Measurements from ENCODE around the gene ARHGAP23. TPM values are rescaled to one million over a fixed set of nuclear protein-coding genes. Genes with fewer than 3 reads are reported as not detected.

The ARHGAP23 gene
- total RNA-seq, 4 donors from 2014 or later, result 13.0 to 40.8 (median 24.6) TPM

- Histone ChIP-seq H3K4me1 (peaks cover 17 to 31% of the 10 kb centered on the region in 2 donors), H3K27ac (no peak overlapping the region), H3K27me3 (peaks cover 4% of the 10 kb centered on the region), H3K36me3 (no peaks in the 10 kb centered on the region), H3K9me3 (no peaks in the 10 kb centered on the region), H3K4me3 (replicated peaks in 1 of 3) (peak overlapping the region; percentile 2 to 27 (median 15))
- WGBS, 2 donors, result 5 to 7% methylated on average over 25 to 36 of the region's 52 CpGs
- TF ChIP-seq POLR2A (IDR thresholded peaks at IDR 0.05) (peak in 1 of 2 donors; percentile 28), CTCF (IDR thresholded peaks at IDR 0.05) (peak; percentile 62 to 99 (median 88))
- peak; percentile 94 for DNase-seq
- intact Hi-C loops (cut with DNase I), result loop anchor here (2.0 kb wide), 1 partner anchor 111 kb away; no protein-coding TSS in a partner anchor
These were observed 129.8 kb downstream of the ARHGAP23 start for GRCh38 chr17:38557836-38558727.

GRCh38 chr17:38558728-38559050 lies 130.4 kb downstream of the ARHGAP23 start:
- no peak for DNase-seq
- no peak overlapping the region for H3K27ac ChIP-seq
- H3K4me3 ChIP-seq (replicated peaks in 1 of 3), result peak overlapping the region in 1 of 3 donors; percentile 27
- H3K9me3 ChIP-seq, result no peaks in the 10 kb centered on the region
- TF ChIP-seq POLR2A (IDR thresholded peaks at IDR 0.05) (no peak), CTCF (IDR thresholded peaks at IDR 0.05) (no peak)
- intact Hi-C loops (cut with DNase I), result loop anchor here (2.0 kb wide), 1 partner anchor 110 kb away; no protein-coding TSS in a partner anchor
- H3K36me3 ChIP-seq, result no peaks in the 10 kb centered on the region
- H3K27me3 ChIP-seq, result peaks cover 4% of the 10 kb centered on the region
- H3K4me1 ChIP-seq, result peaks cover 17 to 31% of the 10 kb centered on the region in 2 donors
- 10% methylated on average over 10 of the region's 10 CpGs for WGBS, 2 donors

DNA sequence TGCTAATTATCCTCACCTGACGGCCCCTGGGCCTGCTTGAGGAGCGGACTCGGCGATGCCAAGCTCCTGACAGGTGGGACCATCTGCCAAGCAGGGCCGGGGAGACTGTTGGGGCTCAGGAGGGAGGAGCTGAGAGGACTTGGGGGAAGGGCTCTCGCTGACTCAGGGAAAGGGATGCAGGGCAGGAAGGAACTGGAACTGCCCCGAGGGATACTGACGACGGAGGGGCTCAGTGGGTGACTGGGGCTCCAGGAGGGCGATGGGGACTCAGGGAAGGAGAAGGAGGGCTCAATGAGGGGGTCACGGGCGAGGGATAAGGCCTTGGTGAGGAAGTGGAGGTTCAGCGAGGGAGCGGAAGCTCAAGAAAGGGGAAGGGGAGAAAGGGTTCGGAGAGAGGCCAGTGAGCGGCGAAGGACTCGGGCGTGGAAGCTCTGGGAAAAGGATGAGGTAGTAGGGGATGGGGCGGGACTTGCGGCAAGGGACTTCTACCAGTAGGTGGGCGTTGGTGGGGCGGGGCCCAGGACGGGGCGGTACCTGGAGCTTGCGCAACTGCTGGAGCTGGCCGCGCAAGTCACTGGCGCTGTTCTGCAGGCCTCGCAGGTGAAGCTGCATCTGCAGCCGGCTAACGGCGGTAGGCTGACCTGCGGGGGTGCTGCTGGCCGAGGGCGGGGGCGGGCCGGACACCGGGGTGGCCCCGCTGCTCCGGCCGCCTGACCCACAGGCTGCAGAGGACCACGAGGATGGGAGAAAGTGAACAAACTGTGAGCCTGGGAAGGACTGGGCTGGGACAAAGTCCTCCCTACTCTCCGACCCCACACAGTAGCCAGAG lies 131.0 kb downstream of the ARHGAP23 start:
- Histone ChIP-seq H3K36me3 (no peaks in the 10 kb centered on the region), H3K9me3 (no peaks in the 10 kb centered on the region), H3K27me3 (peaks cover 4% of the 10 kb centered on the region), H3K4me1 (peaks cover 17 to 31% of the 10 kb centered on the region in 2 donors), H3K4me3 (replicated peaks in 1 of 3) (peak overlapping the region in 1 of 3 donors; percentile 27), H3K27ac (no peak overlapping the region)
- WGBS, 2 donors, result 10 to 11% methylated on average over 32 to 35 of the region's 44 CpGs
- DNase-seq, result peak; percentile 92 to 94
- peak in 3 of 6 experiments; percentile 13 to 35 (median 34) for TF ChIP-seq CTCF (IDR thresholded peaks at IDR 0.05)
- TF ChIP-seq POLR2A (IDR thresholded peaks at IDR 0.05), result peak in 1 of 2 donors; percentile 34
- intact Hi-C loops (cut with DNase I), result loop anchor here (2.0 kb wide), 1 partner anchor 110 kb away; no protein-coding TSS in a partner anchor

DNA sequence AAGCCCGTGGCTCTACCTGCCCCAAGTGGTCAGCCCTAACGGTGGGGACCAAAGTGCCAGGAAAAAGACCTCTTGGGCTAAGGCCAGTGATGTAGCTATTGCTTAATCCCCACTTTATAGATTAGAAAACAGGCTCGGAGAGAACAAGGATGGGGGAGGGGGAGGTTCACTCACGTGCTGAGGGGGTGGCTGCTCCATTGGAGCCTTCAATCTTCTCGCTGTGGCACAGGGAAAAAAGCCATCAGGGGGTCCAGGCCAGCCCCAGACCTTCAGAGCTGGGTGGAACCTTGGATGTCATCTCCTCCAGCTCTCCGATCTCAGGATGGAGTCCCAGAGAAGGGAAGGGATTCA lies 131.6 kb downstream of the ARHGAP23 start:
- TF ChIP-seq CTCF (IDR thresholded peaks at IDR 0.05) (no peak), POLR2A (IDR thresholded peaks at IDR 0.05) (no peak)
- no peaks in the 10 kb centered on the region for H3K36me3 ChIP-seq
- peaks cover 17 to 31% of the 10 kb centered on the region in 2 donors for H3K4me1 ChIP-seq
- H3K9me3 ChIP-seq, result no peaks in the 10 kb centered on the region
- peaks cover 4% of the 10 kb centered on the region for H3K27me3 ChIP-seq
- no peak for DNase-seq
- H3K27ac ChIP-seq, result no peak overlapping the region
- WGBS, 2 donors, result 24 to 29% methylated on average over 6 of the region's 6 CpGs
- intact Hi-C loops (cut with DNase I), result loop anchor here (2.0 to 5.0 kb wide), 2 partner anchors 42 to 109 kb away; no protein-coding TSS in a partner anchor
- H3K4me3 ChIP-seq (replicated peaks in 1 of 3), result peak overlapping the region in 1 of 3 donors; percentile 27

Measured in thyroid gland (tissue), 4 donors.